Mammary microvascular endothelial cell (primary cell): ENCODE measurements around the gene MST1. TPM values are rescaled to one million over a fixed set of nuclear protein-coding genes. Genes with fewer than 3 reads are reported as not detected.

Experiments used
- total RNA-seq: library from RNA; depleted of rRNA; stranded (reverse); fragments of >200 nt; gene quantifications from 2 replicates; pipeline ENCODE4 v1.2.3, GENCODE V29; 2015

Gene MST1
- total RNA-seq = 1.1 and 1.3 TPM in 2 replicates

DNA sequence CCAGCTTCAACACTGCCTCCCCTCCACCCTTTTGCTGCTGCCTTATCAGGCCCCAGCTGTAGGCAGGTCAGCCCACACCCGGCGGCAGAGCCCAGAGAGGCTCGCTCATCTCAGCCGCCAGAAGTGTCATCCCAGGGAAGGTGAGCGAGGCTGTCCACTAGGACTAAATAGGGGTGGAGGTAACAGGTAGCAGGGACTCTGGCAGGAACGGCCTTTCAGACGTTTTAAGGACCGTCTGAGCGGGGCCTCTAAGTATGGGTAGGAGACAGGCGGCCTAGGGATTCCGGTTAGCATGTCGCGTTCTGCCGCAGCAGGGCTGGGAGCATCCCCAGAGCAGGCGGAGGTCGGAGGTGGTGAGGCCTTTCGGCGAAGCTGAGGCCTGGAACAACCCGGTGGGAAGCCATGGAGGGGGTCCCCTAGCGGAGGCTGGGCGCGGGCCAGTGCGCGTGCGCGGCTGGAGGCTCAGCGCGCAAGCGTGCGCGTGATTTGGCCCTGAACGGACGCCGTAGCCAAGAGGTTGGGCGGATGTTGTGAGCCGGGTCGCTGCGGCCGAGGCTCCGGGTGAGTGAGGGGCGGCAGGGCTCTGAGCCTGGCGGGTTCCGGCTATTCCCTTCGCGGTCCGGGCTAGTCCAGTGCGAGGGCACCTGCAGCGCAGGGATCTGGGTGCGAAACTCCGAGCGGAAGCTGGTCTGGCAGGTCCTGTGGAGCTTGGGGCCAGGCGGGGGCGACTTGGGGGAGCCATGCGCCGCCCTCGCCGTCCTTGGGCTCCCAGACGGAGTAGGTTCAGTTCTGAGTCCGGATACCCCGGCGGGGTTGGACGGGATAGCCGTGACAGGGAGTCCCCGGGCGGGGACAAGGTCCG is at the start of gene MST1, which contains the start of gene RNF123:
Gene MST1, minus strand, starts transcription at position 429 of the 862 bp plus-strand sequence. CDS start 783 bp downstream, outside the sequence.
Gene RNF123, plus strand, starts transcription at position 512 of the 862 bp plus-strand sequence. CDS start 1,609 bp downstream, outside the sequence.

DNA sequence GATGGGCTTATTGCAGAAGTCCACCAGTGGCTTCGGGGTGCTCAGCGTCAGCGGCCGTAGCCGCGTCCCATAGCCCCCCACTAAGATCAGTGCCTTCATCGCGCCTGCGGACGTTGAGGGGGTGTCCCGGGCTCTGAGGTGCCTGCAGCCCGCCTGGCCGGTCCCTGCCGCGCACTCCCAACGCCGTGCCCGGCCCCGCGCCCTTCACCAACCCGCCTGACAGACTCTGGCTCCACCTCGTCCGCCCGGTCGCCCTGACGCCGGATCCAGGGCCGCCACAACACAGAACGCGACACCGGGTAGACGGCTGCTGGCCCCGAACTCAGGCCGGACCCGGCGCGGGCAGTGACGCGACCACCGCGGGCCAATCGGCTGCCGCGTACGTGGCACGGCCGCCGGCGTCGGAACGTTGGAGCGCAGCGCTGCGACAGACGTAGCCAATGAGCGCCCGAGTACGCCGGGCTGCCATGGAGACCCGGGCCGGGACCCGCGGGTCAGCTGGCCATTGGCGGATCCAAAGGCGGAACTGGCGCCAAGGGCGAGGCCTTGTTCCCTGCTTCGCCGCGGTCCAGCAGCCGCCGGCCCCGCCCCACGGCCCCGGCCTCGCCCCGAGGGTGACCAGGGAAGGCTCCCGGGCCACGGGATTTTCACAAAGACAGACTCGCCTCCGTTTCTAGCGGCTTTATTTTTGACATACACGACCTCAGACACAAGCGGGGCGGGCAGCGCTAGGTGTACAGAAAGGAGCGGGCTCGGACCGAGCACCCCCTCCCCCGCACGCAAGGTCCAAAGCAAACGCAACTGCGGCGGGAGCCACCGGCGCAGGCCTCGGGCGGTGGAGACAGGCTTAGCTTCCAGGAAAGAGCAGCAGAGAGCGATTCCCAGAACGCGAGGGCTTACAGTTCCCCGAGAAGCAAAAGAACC is 34.6 kb upstream of the MST1 start, which contains the start of gene GMPPB:
Gene GMPPB, minus strand, starts transcription at position 324 of the 924 bp plus-strand sequence. Its CDS starts 225 bp downstream, at position 99.

DNA sequence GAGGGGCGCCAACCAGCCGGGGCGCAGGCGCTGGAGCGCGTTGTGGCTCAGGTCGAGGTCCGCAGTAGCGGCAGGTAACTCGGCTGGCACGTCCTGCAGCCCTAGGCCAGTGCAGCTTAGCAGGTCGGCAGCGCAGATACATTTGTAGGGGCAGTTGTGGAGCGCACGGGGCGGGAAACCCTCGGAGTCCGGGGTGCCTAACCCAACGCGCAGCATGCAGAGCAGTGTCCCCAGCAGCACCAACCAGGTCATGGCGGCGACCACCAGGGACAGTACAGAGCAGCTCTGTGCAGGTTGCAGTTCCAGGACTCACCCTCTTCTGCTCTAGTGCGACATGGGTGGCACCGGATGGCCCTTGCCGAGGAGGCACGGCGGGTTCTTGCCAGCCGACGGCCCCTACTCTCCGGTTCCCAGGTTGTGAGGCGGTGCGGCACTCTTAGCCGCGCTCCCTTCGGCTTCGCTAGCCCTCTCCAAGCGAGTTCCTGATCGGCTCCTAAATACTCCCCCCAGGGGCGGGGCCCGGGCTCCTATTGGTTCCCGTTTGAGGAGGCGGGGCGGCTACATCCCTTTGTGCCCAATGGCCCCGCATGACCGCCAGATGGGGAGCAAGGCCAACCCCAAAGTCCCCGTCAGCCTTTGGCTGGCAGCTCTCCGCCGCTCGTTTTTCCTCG is 30.1 kb upstream of the MST1 start, which contains the start of gene AMIGO3:
Gene AMIGO3, minus strand, starts transcription at position 471 of the 671 bp plus-strand sequence. Its CDS starts 219 bp downstream, at position 252.

DNA sequence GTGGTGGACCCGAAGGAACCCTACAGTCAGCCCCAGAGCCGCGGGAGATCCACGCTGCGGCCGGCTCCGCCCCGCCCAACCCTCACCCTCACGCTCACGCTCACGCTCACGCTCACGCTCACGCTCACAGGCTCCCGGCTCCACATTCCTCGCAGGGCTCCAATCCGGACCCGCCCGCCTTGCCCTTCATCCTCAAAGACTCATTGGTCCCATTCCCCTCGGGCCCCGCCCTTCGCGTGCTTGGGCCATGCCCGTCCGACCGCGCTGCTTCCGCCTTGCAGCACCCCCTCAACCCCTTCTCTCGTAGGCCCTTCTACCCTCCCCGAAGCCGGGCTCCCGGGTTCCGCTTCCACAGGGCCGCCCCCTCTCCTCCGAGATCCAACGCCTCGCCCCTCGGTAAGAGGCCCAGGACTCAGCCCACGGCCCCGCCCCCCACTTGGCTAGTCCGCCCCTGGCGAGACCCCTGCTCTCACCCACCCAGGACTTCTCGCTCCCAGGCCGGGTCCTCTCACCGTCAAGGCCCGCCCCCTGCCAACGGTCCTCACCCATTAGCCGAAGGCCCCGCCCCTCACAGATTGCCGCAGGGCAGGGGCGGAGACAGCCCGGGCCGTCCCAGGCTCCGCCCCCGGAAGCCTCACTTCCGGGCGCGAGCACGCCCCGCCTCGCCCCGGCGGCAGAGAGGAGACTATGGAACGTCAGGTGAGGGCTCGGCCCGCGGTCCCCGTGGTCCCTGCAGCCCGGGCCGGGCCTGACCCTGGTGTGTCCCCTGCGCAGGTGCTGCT is 15.4 kb downstream of the MST1 start, which contains the start of gene APEH:
Gene APEH, plus strand, starts transcription at position 637 of the 782 bp plus-strand sequence. Its CDS starts 51 bp downstream, at position 688.

Other genes with a start within 250 kb of the MST1 start
- 94.7 and 100.0 TPM in 2 replicates for gene DAG1, start 219.2 kb downstream of the MST1 start, total RNA-seq
- 0.07 and 0.10 TPM in 2 replicates for gene BSN, start 135.0 kb downstream of the MST1 start, total RNA-seq
- 70.9 and 74.4 TPM in 2 replicates for gene APEH, start 15.1 kb downstream of the MST1 start, total RNA-seq
- gene RNF123, start 83 bp upstream of the MST1 start, total RNA-seq = 20.1 and 21.2 TPM in 2 replicates
- gene AMIGO3, start 30.2 kb upstream of the MST1 start, total RNA-seq = 1.5 TPM in 1 of 2 replicates, not detected in the other
- 63.4 and 65.8 TPM in 2 replicates for gene GMPPB, start 34.5 kb upstream of the MST1 start, total RNA-seq
- 35.8 and 36.9 TPM in 2 replicates for gene IP6K1, start 97.1 kb upstream of the MST1 start, total RNA-seq
- not detected in 2 replicates for gene CDHR4, start 110.4 kb upstream of the MST1 start, total RNA-seq
- gene INKA1, start 113.8 kb upstream of the MST1 start, total RNA-seq = 12.7 and 17.6 TPM in 2 replicates
- 36.6 and 46.2 TPM in 2 replicates for gene UBA7, start 124.5 kb upstream of the MST1 start, total RNA-seq
- 8.4 and 9.1 TPM in 2 replicates for gene TRAIP, start 167.1 kb upstream of the MST1 start, total RNA-seq
- not detected in 2 replicates for gene CAMKV, start 180.4 kb upstream of the MST1 start, total RNA-seq
- gene MST1R, start 214.4 kb upstream of the MST1 start, total RNA-seq = 0.79 and 1.7 TPM in 2 replicates
- gene MON1A, start 240.3 kb upstream of the MST1 start, total RNA-seq = 23.2 and 27.2 TPM in 2 replicates